ENCODE measurements around the gene DENND2D.
A peak's percentile ranks its signal among the peaks of the same experiment; 100 is the strongest.
"Not testable (repeated sequence)": the region's sequence is repeated elsewhere in the genome, so short reads cannot be mapped to it uniquely, and the experiment has no call there.

DENND2D gene

DNA sequence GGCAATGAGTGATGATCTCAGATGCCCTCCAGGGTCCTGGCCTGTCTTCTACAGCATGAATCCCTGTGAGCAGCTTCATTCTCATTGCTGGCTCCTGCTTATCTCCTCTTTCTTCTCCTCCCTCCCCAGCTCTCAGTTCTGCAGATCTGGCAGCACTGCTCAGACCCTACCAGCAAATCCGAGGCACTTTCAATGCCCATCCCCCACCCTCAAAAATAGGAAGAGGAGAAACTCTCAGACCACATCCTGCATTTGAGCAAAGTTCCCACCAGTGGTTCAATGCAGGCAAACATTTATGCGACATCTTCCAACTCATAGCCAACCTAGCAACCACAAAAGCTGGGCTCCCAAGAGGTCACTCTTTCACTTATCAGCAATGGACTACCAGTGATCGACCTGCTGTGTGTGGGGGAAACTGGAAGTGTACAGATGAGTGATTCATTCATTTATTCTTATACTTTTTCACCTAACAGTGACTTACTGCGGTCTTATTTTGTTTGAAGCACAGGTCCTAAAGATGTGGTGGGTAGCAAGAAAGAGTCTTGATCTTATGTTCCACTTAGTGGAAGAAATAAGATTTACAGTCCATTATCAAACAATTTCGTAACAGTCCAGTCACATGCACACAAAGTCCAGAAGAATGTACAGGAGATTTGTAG, 21.3 kb upstream of the DENND2D start:
- no peak for DNase-seq

DNA sequence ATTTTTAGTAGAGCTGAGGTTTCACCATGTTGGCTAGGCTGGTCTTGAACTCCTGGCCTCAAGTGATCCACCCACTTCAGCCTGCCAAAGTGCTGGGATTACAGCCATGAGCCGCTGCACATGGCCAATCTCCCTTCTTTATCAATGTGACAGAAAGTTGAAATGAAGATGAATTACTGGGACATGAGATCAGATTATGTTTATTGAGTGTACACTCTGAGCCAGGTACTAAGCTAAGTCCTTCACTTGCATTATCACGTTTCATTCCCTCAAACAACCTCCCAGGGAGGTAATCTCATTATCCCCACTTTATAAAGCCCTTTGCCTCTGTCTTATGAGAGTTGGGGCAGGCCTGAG, 20.8 kb upstream of the DENND2D start:
- no peak for DNase-seq

DNA sequence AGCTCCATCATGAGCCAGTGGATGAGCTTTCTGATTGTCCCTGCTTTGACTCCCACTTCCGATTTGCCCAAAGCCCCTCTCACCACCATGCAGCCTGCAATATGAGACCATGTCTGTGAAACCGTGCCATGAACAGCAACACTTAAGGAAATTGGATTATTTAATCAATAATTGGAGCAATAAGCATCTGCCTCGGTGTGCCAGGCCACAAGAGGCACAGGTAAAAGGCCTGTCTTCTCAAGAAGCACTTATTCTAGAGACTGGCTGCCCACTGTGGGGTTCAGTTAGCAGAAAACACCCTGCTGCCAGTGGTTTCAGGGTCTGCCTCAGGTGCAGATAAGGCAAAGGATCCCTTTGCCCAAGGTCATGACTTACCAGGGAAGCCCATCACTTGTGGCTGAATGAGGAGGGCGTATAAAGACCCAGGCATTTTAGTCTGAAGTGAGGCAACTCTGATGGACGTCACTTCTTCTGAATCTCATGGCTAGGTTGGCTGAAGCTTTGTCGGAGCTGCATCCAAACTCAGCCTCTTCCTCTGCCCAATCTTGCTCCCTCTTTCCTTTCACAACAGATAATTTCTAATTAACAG, 19.9 kb upstream of the DENND2D start:
- no peak for DNase-seq

- no peak for DNase-seq
These were observed 19.3 kb upstream of the DENND2D start for GRCh38 chr1:111219557-111220286.

GRCh38 chr1:111218701-111219556, 18.5 kb upstream of the DENND2D start:
- no peak for DNase-seq

- DNase-seq: no peak
These were observed 16.9 kb upstream of the DENND2D start for GRCh38 chr1:111217183-111217910.

DNA sequence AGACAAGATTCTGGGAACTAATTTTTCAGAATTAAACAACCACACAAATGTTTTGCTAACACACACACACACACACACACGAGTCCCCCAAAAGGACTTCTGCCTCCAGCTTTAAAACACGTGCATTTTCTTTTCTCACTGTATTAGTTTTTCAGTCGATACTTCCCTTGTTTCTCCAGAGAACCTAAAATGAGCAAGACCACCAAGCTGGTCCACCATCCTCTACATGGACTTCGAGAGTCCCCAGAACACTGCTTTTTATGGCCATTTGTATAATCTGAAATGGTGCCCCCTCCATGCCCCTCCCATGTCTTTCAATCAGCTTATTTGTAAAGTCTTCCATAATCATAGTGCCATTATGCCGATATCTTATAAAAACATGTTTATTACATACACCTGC, 16.3 kb upstream of the DENND2D start:
- no peak for DNase-seq

GRCh38 chr1:111215285-111215684, 14.8 kb upstream of the DENND2D start:
- not testable (repeated sequence) for DNase-seq

- no peak for DNase-seq
These were observed 14.4 kb upstream of the DENND2D start for GRCh38 chr1:111214884-111215283.

GRCh38 chr1:111214074-111214801, 13.8 kb upstream of the DENND2D start:
- DNase-seq: peak; percentile 65

DNA sequence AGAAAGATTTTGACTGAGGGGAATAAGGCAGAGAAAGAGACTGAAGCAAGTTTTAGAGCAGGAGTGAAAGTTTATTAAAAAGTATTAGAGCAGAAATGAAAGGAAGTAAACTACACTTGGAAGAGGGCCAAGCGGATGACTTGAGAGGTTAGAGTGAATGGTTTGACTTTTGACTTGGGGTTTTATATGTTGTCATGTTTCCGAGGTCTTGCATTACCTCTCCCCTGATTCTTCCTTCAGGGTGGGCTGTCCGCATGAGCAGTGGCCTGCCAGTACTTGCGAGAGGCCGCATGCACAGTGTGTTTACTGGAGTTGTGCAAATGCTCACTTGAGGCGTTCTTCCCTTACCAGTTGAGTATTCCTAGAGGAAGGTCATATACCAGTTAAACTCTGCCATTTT, 13.0 kb upstream of the DENND2D start:
- DNase-seq: no peak

- DNase-seq: no peak
These were observed 12.3 kb upstream of the DENND2D start for GRCh38 chr1:111212634-111213335.

DNA sequence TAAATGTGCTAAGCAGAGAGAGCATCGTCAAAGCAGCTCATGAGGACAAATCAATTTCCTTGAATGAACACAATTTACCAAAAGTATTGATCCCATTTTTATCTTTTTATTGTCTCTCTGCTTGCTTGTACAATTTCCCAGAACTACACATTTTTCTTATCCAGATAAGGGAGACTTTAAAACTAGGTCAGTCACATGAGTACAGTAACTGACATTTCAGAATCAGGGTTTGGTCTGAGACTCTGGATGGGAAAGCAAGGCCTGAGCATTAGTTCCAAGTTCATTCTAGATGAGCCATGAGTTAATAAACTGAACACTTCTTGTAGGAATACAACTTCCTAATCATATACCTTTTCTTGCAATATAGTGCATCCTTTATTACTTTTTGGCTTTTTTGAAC, 11.5 kb upstream of the DENND2D start:
- no peak for DNase-seq

GRCh38 chr1:111209622-111210021, 9.2 kb upstream of the DENND2D start:
- no peak for DNase-seq

DNA sequence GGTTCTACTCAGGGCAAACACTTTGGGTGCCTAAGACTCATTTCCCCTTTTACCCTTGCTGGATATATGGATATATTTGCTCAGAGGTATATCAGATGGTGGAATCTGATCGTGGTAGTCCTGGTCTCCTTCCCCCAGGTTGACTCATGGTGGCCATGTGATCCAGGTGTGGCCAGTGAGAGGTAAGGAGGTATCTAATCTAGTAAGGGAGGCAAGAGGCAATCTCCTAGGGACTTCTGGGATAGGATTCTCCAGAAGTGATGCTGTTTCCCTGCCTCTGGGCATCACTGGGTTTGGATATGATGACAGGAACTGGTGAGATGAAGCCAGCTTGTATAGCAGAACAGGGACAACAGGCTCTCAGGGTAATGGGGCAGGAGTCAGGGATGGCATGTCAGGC, 8.5 kb upstream of the DENND2D start:
- no peak for DNase-seq

- no peak for DNase-seq
These were observed 5.2 kb upstream of the DENND2D start for GRCh38 chr1:111205714-111206050.

DNA sequence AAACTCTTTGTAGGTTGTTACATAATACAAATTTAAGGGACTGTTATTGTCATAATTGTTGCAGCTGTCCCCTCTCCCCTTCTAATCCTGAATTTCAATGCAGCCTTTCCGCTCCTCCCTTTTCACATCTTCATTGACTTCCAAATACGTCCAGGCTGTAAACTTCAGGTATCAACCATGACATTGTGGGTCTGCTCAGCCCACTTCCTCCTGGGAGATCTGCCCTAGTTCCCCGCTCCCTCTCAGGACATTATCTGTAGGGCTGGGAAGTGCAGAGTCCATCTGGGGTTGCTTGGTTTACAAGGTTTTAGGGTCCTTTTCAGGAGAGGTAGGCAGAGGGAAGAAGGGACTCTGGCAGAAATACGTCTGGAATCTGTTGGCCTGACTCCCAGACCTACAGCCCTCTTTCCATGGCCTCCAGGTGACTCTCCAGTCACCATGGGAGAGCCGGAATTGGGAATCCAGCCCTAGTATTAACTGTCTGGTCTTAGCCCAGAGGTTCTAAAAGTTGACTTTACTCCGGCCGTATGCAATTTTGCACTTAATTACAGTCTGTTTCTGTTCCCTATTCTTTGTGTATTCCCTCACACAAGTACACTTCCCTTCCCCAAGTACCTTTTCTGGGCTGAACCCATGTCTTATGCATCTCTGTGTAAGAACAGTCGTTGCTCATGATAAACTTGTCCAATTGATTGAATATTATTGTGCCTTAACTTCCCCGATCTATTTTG, 4.7 kb upstream of the DENND2D start:
- DNase-seq: no peak

DNA sequence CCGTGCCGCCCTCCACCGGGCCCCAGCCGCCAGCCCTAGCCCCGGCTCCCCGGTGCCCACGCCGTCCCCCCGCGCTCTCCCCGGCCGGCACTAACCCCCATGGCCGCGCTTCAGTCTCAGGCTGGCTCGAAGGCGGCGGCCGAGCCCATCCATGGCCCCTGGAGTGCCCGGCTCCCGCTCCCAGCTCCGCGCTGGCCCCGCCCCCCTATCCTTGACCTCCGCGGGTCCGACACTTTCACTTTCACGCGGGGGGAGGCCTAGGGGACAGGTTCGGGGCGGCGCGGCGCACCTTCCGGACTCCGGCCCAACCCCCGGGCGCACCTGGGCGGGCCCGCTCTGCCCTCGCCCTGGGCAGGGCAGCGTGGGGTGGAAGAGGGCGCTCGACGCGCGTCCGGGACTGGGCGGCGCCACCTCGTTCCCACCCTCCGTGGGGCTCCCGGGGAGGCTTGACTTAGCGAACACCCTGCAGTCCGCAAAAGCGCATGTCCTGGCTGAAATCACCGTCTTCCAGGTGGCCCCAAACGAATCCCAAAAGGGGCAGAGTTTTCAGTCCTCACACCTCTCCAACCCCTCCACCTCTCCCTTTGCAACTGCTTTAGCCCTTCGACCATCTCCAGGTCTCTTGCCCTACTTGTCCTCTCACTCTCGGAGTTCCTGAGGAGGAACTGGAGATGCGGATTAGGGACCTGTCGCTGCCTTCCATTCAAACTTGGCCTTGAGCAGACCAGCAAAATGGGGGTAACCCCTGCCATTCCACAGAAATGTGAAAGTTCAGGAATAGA, 3.9 kb upstream of the DENND2D start:
- DNase-seq: no peak

DNA sequence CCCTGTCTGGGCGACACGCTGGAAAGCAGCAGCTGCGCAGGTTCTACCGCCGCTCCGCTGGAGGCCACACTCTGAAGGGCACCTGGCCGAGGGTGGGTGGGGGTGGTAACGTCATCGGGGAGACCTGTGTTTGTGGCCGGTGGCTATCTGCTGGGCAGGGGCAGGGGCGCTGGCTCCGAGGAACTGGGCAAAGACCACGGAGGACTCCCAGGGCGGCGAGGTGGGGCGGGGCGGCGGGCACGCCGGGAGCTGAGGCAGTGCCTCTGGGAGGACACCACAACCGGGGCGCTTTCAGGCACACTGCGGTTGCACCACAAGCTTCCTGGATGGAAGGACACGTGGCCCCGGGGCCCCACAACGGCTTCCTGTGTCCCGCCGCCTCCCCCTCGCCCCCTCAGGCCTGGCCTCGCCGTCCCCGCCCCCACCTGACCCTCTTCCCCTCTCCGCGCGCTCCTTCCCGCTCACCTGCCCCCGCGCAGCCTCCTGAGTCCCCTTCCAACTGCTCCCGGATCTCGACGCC, 3.3 kb upstream of the DENND2D start:
- peak; percentile 67 for DNase-seq
